Esophagus muscularis mucosa (tissue), 4 donors: Measurements from ENCODE around the gene METTL15. TPM values are rescaled to one million over a fixed set of nuclear protein-coding genes. Genes with fewer than 3 reads are reported as not detected.

ENCODE experiments used
- DNase-seq: peaks from one replicate; pipeline ENCODE4 v3.0.0-alpha.2; 2017; ENCODE audit errors: extremely low spot score
- H3K27ac ChIP-seq, 4 donors: fragments of 200-600 bp; sonication (generic); replicated peaks in 1 of 4; 1 replicate in 3 of 4; 2 replicates in 1 of 4; pipeline ENCODE4 v1.5.1; 2016 to 2019; ENCODE audit warnings: mild to moderate bottlenecking in 1 of 4
- H3K27me3 ChIP-seq, 4 donors: fragments of 200-600 bp; sonication (generic); one replicate each; pipeline versions ENCODE4 v1.5.1 to v1.6.0; 2016 to 2019
- H3K36me3 ChIP-seq, 4 donors: fragments of 200-600 bp; sonication (generic); one replicate each; pipeline ENCODE4 v1.5.1; 2016 to 2019
- H3K4me1 ChIP-seq, 4 donors: fragments of 200-600 bp; sonication (generic); one replicate each; pipeline ENCODE4 v1.5.1; 2016 to 2019
- H3K4me3 ChIP-seq, 4 donors: fragments of 200-600 bp; sonication (generic); 1 replicate in 2 of 4; 2 replicates in 2 of 4; pipeline ENCODE4 v1.5.1; 2016 to 2019; ENCODE audit warnings: mild to moderate bottlenecking in 4 of 4, moderate library complexity in 1 of 4
- H3K9me3 ChIP-seq, 4 donors: fragments of 200-600 bp; sonication (generic); 1 replicate in 3 of 4; 2 replicates in 1 of 4; pipeline ENCODE4 v1.5.1; 2016 to 2019
- EP300 ChIP-seq: sonication (generic); formaldehyde crosslinking; IDR thresholded peaks from one replicate; pipeline ENCODE4 v1.6.1; 2017; ENCODE audit warnings: antibody characterized with exemption
- POLR2A ChIP-seq: fragments of 450-650 bp; IDR thresholded peaks from one replicate; pipeline ENCODE4 v1.6.1; 2017; ENCODE audit warnings: antibody characterized with exemption, moderate library complexity, mild to moderate bottlenecking, low read depth
- POLR2AphosphoS5 ChIP-seq, 2 donors: sonication (generic); formaldehyde crosslinking; IDR thresholded peaks; one replicate each; pipeline ENCODE4 v1.6.1; 2017; ENCODE audit warnings: antibody characterized with exemption in 2 of 2
- WGBS: methylation state at CpG from one replicate; pipeline ENCODE4 v1.1.5; 2018; 5-methylcytosine and 5-hydroxymethylcytosine counted together
- intact Hi-C: fragments of 100-400 bp; cut with DNase I; formaldehyde crosslinking; loops from one replicate; pipeline ENCODE4 v1.15.1; 2023
- total RNA-seq, 4 donors: library from RNA; depleted of rRNA; stranded (reverse); fragments of >200 nt; gene quantifications; one replicate each; pipeline versions ENCODE4 v1.1.0 to v1.2.1, GENCODE V29; 2016
- TF ChIP-seq, protein P1 (sequence below), 3 experiments: fragments of 200-600 bp in 2 of 3; fragments of 450-650 bp in 1 of 3; sonication (generic) in 2 of 3; IDR thresholded peaks; one replicate each; pipeline ENCODE4 v1.5.1; 2017 to 2019; ENCODE audit warnings: antibody characterized with exemption in 3 of 3, mild to moderate bottlenecking in 2 of 3, moderate library complexity in 1 of 3

METTL15 gene
- total RNA-seq, 4 donors from 2014 or later, result 7.5 to 10.0 (median 8.5) TPM

DNA sequence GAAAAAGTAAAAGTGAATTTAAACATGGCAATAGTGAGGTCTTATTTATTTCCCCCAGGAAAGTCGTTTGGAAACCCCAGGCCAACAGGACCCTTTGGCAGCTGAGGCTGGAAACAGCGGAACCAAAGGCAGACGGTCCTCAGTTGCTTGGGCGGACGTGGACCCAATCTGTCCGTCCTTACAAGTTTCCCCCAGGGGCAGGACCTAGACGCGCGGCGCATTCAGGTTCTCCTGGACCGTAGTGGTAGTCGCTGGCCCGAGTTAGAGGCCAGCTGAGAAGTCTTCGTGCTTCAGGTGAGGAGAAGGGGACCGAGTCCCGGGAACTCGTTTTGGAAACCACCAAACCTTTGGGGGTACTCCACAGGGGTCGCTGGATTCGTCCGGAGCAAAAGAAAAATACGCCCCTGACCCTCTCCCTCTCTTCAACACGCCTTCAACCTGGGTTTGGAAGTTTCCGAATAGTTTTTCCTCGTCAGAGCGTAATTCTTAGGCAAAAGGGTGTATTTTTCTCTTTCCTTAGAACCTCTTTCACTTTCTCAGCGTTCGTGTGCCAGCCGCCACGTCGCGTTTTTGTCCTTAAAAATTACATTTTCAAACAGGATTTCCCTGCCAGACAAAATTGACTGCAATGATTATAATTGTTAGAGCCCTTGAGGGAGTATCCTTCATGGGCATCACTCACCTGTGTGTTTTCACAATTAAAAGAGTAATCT lies 2.1 kb downstream of the METTL15 start:
- Histone ChIP-seq H3K4me3 (peak overlapping the region; percentile 63 to 73 (median 70)), H3K4me1 (peaks cover 33 to 45% (median 43%) of the 10 kb centered on the region in 4 donors), H3K9me3 (no peaks in the 10 kb centered on the region), H3K27ac (peak overlapping the region; percentile 75 to 87 (median 84)), H3K36me3 (peaks cover 0 to 10% (median 3%) of the 10 kb centered on the region in 4 donors), H3K27me3 (no peaks in the 10 kb centered on the region)
- under 1% methylated on average over 31 of the region's 31 CpGs for WGBS
- TF ChIP-seq, protein P1, sequence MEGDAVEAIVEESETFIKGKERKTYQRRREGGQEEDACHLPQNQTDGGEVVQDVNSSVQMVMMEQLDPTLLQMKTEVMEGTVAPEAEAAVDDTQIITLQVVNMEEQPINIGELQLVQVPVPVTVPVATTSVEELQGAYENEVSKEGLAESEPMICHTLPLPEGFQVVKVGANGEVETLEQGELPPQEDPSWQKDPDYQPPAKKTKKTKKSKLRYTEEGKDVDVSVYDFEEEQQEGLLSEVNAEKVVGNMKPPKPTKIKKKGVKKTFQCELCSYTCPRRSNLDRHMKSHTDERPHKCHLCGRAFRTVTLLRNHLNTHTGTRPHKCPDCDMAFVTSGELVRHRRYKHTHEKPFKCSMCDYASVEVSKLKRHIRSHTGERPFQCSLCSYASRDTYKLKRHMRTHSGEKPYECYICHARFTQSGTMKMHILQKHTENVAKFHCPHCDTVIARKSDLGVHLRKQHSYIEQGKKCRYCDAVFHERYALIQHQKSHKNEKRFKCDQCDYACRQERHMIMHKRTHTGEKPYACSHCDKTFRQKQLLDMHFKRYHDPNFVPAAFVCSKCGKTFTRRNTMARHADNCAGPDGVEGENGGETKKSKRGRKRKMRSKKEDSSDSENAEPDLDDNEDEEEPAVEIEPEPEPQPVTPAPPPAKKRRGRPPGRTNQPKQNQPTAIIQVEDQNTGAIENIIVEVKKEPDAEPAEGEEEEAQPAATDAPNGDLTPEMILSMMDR (IDR thresholded peaks at IDR 0.05), result peak in 1 of 3 experiments; percentile 17
- TF ChIP-seq POLR2AphosphoS5 (IDR thresholded peaks at IDR 0.05) (peak; percentile 71 to 82), POLR2A (no peak)
- peak; percentile 93 for DNase-seq
- intact Hi-C loops, result no loop called here

DNA sequence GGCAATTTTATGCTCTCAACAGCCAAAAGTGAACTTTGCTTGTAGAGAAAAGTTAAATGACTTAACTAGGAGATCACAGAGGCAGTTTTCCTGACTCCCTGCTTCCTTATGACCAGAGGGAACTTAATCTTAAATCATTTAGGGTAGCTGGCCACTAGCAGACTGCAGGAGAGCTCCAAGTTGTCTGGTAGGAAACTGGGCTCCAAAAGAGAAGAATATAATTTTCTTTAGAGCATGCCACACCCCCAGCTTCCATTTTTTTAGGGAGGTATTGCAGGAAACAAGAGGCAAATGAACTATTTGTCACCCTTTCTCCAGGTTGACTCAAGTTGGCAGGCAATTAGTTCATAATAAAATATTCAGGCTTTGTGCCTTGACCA lies 2.6 kb downstream of the METTL15 start:
- peaks cover 0 to 15% (median 8%) of the 10 kb centered on the region in 4 donors for H3K36me3 ChIP-seq

DNA sequence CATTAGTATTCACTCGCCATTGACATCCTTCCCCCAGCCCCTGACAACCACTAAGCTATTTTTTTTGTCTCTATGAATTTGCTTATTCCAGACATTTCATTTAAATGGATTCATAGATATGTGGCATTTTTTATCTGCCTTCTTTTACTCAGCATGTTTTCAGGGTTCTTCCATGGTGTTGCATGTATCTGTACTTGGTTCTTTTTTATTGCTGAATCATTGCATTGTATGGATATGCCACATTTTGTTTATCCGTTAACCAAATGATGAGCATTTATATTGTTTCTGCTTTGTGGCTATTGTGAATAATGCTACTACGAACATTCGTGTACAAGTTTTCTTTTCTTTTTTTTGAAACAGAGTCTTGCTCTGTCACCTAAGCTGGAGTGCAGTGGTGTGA lies 5.9 kb downstream of the METTL15 start:
- peaks cover 0 to 24% (median 9%) of the 10 kb centered on the region in 4 donors for H3K36me3 ChIP-seq
- H3K27ac ChIP-seq, result no peak overlapping the region
- intact Hi-C loops, result no loop called here
- peaks cover 17 to 29% (median 25%) of the 10 kb centered on the region in 4 donors for H3K4me1 ChIP-seq
- 98% methylated on average over 4 of the region's 4 CpGs for WGBS
- no peak overlapping the region for H3K4me3 ChIP-seq
- DNase-seq, result no peak
- TF ChIP-seq POLR2AphosphoS5 (IDR thresholded peaks at IDR 0.05), result no peak
- H3K27me3 ChIP-seq, result no peaks in the 10 kb centered on the region
- H3K9me3 ChIP-seq, result no peaks in the 10 kb centered on the region

More for the DNA sequence above, 2.6 kb downstream of the METTL15 start:
- Histone ChIP-seq H3K4me3 (peak overlapping the region; percentile 63 to 73 (median 70)), H3K4me1 (peaks cover 33 to 45% (median 43%) of the 10 kb centered on the region in 4 donors), H3K27ac (peak overlapping the region; percentile 75 to 87 (median 84)), H3K9me3 (no peaks in the 10 kb centered on the region), H3K27me3 (no peaks in the 10 kb centered on the region)
- intact Hi-C loops, result no loop called here
- TF ChIP-seq, protein P1 (IDR thresholded peaks at IDR 0.05), result no peak
- TF ChIP-seq EP300 (no peak), POLR2AphosphoS5 (IDR thresholded peaks at IDR 0.05) (no peak), POLR2A (no peak)
- no peak for DNase-seq

DNA sequence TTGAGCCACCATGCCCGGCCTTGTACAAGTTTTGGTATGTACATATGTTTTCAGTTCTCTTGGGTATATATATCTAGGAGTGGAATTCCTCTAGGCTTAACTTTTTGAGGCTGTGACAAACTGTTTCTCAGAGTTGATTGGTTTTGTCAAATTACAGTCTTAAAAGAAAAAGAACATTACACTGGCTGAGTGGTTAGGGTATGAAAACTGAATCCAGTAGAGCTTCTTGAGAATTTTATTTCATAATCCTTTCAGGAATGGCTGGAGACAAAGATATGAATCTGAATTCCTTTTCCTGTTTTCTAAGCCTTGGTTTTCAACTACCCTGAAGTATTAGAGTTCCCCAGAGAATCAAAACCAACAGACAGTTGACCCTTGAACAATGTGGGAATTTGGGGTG lies 6.5 kb downstream of the METTL15 start:
- DNase-seq, result no peak
- H3K9me3 ChIP-seq, result no peaks in the 10 kb centered on the region
- TF ChIP-seq, protein P1 (IDR thresholded peaks at IDR 0.05), result no peak
- TF ChIP-seq POLR2A (no peak), EP300 (no peak), POLR2AphosphoS5 (IDR thresholded peaks at IDR 0.05) (no peak)
- H3K27ac ChIP-seq, result no peak overlapping the region
- H3K27me3 ChIP-seq, result no peaks in the 10 kb centered on the region
- H3K36me3 ChIP-seq, result peaks cover 0 to 24% (median 9%) of the 10 kb centered on the region in 4 donors
- no peak overlapping the region for H3K4me3 ChIP-seq
- intact Hi-C loops, result no loop called here
- peaks cover 11 to 23% (median 19%) of the 10 kb centered on the region in 4 donors for H3K4me1 ChIP-seq
- WGBS, result 93% methylated on average over 1 of the region's 1 CpG

DNA sequence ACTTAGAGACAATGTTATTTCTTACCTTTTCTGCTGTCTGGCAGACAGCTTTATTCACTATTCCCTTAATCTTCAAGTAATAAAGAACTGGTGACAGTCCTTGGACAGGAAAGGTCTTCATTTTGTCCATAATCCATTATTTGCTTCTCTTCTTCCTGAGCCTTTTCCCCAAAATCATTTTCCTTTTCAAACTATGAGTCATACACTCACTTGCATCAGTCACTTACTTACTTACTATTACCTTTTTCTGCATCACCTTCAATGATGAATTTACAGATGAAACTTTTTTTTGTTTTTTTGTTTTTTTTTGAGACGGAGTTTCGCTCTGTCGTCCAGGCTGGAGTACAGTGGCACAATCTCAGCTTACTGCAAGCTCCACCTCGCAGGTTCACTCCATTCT lies 9.5 kb downstream of the METTL15 start:
- Histone ChIP-seq H3K27ac (no peak overlapping the region), H3K4me1 (peaks cover 0 to 10% (median 3%) of the 10 kb centered on the region in 4 donors), H3K27me3 (no peaks in the 10 kb centered on the region), H3K9me3 (no peaks in the 10 kb centered on the region), H3K36me3 (peaks cover 0 to 24% (median 9%) of the 10 kb centered on the region in 4 donors), H3K4me3 (no peak overlapping the region)
- intact Hi-C loops, result no loop called here
- 96% methylated on average over 4 of the region's 4 CpGs for WGBS
- no peak for DNase-seq
- no peak for TF ChIP-seq POLR2AphosphoS5 (IDR thresholded peaks at IDR 0.05)
- TF ChIP-seq POLR2A, result no peak
- no peak for TF ChIP-seq EP300
- TF ChIP-seq, protein P1 (IDR thresholded peaks at IDR 0.05), result no peak
